ENCODE measurements around the gene RNASE7.

The RNASE7 gene

GRCh38 chr14:21059842-21060613 lies 17.9 kb downstream of the RNASE7 start:
- Histone ChIP-seq H2BK5ac (ENCODE audit: low read depth, low read length, poor library complexity, severe bottlenecking) (no peak overlapping the region), H2AK5ac (ENCODE audit: low read length, severe bottlenecking) (no peak overlapping the region), H2BK120ac (ENCODE audit: low read depth, low read length) (no peak overlapping the region), H3K4me3 (ENCODE audit: insufficient read depth in 1 of 2, low read depth in 1 of 2, low read length in 2 of 2) (no peak overlapping the region), H4K8ac (ENCODE audit: low read length) (no peak overlapping the region), H2AFZ (ENCODE audit: low read depth, low read length) (no peak overlapping the region), H3K14ac (ENCODE audit: low read length in 2 of 2) (no peak overlapping the region), H3K4me1 (ENCODE audit: control insufficient read depth, insufficient read depth, low read depth, low read length) (peaks cover 19% of the 10 kb centered on the region), H3K4me2 (ENCODE audit: low read length, poor library complexity, severe bottlenecking) (no peak overlapping the region), H3K27ac (ENCODE audit: low read length, poor library complexity, severe bottlenecking) (no peak overlapping the region), H3K36me3 (ENCODE audit: control insufficient read depth in 1 of 2, insufficient read depth in 2 of 2, low read depth in 1 of 2, low read length in 2 of 2) (no peaks in the 10 kb centered on the region), H3K4ac (ENCODE audit: low read depth in 1 of 2, low read length in 2 of 2) (no peak overlapping the region), H2BK15ac (ENCODE audit: low read depth, poor library complexity, severe bottlenecking) (no peak overlapping the region), H4K91ac (ENCODE audit: low read length) (no peak overlapping the region), H2BK12ac (ENCODE audit: low read length in 2 of 2) (no peak overlapping the region), H3K9ac (ENCODE audit: low read length) (no peak overlapping the region), H3K79me1 (replicated peaks; ENCODE audit: low read length, poor library complexity, severe bottlenecking) (no peaks in the 10 kb centered on the region), H3K27me3 (ENCODE audit: control insufficient read depth in 1 of 2, insufficient read depth in 1 of 2, low read length in 2 of 2) (no peaks in the 10 kb centered on the region), H3K23ac (ENCODE audit: low read length in 2 of 2) (no peak overlapping the region), H3K9me3 (ENCODE audit: control insufficient read depth, low read length) (no peaks in the 10 kb centered on the region), H3K18ac (ENCODE audit: low read depth in 1 of 2, low read length in 2 of 2) (no peak overlapping the region)
- DNase-seq, result no peak
- 86% methylated on average over 8 of the region's 8 CpGs for WGBS

- Histone ChIP-seq H4K8ac (ENCODE audit: low read length) (no peak overlapping the region), H3K36me3 (ENCODE audit: control insufficient read depth in 1 of 2, insufficient read depth in 2 of 2, low read depth in 1 of 2, low read length in 2 of 2) (no peaks in the 10 kb centered on the region), H3K27me3 (ENCODE audit: control insufficient read depth in 1 of 2, insufficient read depth in 1 of 2, low read length in 2 of 2) (no peaks in the 10 kb centered on the region), H3K79me1 (replicated peaks; ENCODE audit: low read length, poor library complexity, severe bottlenecking) (no peaks in the 10 kb centered on the region), H2BK15ac (ENCODE audit: low read depth, poor library complexity, severe bottlenecking) (no peak overlapping the region), H3K4me2 (ENCODE audit: low read length, poor library complexity, severe bottlenecking) (no peak overlapping the region), H3K4me3 (ENCODE audit: insufficient read depth in 1 of 2, low read depth in 1 of 2, low read length in 2 of 2) (no peak overlapping the region), H2BK12ac (ENCODE audit: low read length in 2 of 2) (no peak overlapping the region), H3K18ac (ENCODE audit: low read depth in 1 of 2, low read length in 2 of 2) (no peak overlapping the region), H2AK5ac (ENCODE audit: low read length, severe bottlenecking) (peak overlapping the region; percentile 93), H2AFZ (ENCODE audit: low read depth, low read length) (no peak overlapping the region), H3K14ac (ENCODE audit: low read length in 2 of 2) (no peak overlapping the region), H3K4me1 (ENCODE audit: control insufficient read depth, insufficient read depth, low read depth, low read length) (peaks cover 14% of the 10 kb centered on the region), H3K9ac (ENCODE audit: low read length) (no peak overlapping the region), H3K4ac (ENCODE audit: low read depth in 1 of 2, low read length in 2 of 2) (no peak overlapping the region), H3K9me3 (ENCODE audit: control insufficient read depth, low read length) (no peaks in the 10 kb centered on the region), H3K27ac (ENCODE audit: low read length, poor library complexity, severe bottlenecking) (no peak overlapping the region), H4K91ac (ENCODE audit: low read length) (no peak overlapping the region), H2BK5ac (ENCODE audit: low read depth, low read length, poor library complexity, severe bottlenecking) (no peak overlapping the region), H2BK120ac (ENCODE audit: low read depth, low read length) (no peak overlapping the region), H3K23ac (ENCODE audit: low read length in 2 of 2) (no peak overlapping the region)
- DNase-seq, result no peak
- 87% methylated on average over 13 of the region's 13 CpGs for WGBS
These were observed 18.6 kb downstream of the RNASE7 start for GRCh38 chr14:21060614-21061346.

- H2AFZ ChIP-seq (ENCODE audit: low read depth, low read length), result no peak overlapping the region
- no peaks in the 10 kb centered on the region for H3K9me3 ChIP-seq (ENCODE audit: control insufficient read depth, low read length)
- H3K27ac ChIP-seq (ENCODE audit: low read length, poor library complexity, severe bottlenecking), result no peak overlapping the region
- no peak overlapping the region for H3K4me2 ChIP-seq (ENCODE audit: low read length, poor library complexity, severe bottlenecking)
- H3K36me3 ChIP-seq (ENCODE audit: control insufficient read depth in 1 of 2, insufficient read depth in 2 of 2, low read depth in 1 of 2, low read length in 2 of 2), result no peaks in the 10 kb centered on the region
- no peak overlapping the region for H2BK15ac ChIP-seq (ENCODE audit: low read depth, poor library complexity, severe bottlenecking)
- no peaks in the 10 kb centered on the region for H3K27me3 ChIP-seq (ENCODE audit: control insufficient read depth in 1 of 2, insufficient read depth in 1 of 2, low read length in 2 of 2)
- no peak overlapping the region for H4K91ac ChIP-seq (ENCODE audit: low read length)
- no peak overlapping the region for H3K14ac ChIP-seq (ENCODE audit: low read length in 2 of 2)
- no peak overlapping the region for H3K9ac ChIP-seq (ENCODE audit: low read length)
- no peak overlapping the region for H3K4ac ChIP-seq (ENCODE audit: low read depth in 1 of 2, low read length in 2 of 2)
- no peak for DNase-seq
- H3K4me1 ChIP-seq (ENCODE audit: control insufficient read depth, insufficient read depth, low read depth, low read length), result peaks cover 13% of the 10 kb centered on the region
- H2BK5ac ChIP-seq (ENCODE audit: low read depth, low read length, poor library complexity, severe bottlenecking), result peak overlapping the region; percentile 39
- no peak overlapping the region for H2BK120ac ChIP-seq (ENCODE audit: low read depth, low read length)
- no peak overlapping the region for H4K8ac ChIP-seq (ENCODE audit: low read length)
- H3K23ac ChIP-seq (ENCODE audit: low read length in 2 of 2), result no peak overlapping the region
- no peaks in the 10 kb centered on the region for H3K79me1 ChIP-seq (replicated peaks; ENCODE audit: low read length, poor library complexity, severe bottlenecking)
- no peak overlapping the region for H3K4me3 ChIP-seq (ENCODE audit: insufficient read depth in 1 of 2, low read depth in 1 of 2, low read length in 2 of 2)
- H3K18ac ChIP-seq (ENCODE audit: low read depth in 1 of 2, low read length in 2 of 2), result no peak overlapping the region
- peak overlapping the region; percentile 93 for H2AK5ac ChIP-seq (ENCODE audit: low read length, severe bottlenecking)
- H2BK12ac ChIP-seq (ENCODE audit: low read length in 2 of 2), result no peak overlapping the region
- WGBS, result 94% methylated on average over 3 of the region's 3 CpGs
These were observed 19.1 kb downstream of the RNASE7 start for GRCh38 chr14:21061347-21061668.

- Histone ChIP-seq H3K9ac (ENCODE audit: low read length) (peak overlapping the region; percentile 61), H3K14ac (ENCODE audit: low read length in 2 of 2) (no peak overlapping the region), H4K8ac (ENCODE audit: low read length) (no peak overlapping the region), H3K9me3 (ENCODE audit: control insufficient read depth, low read length) (no peaks in the 10 kb centered on the region), H3K27me3 (ENCODE audit: control insufficient read depth in 1 of 2, insufficient read depth in 1 of 2, low read length in 2 of 2) (no peaks in the 10 kb centered on the region), H2AFZ (ENCODE audit: low read depth, low read length) (no peak overlapping the region), H3K27ac (ENCODE audit: low read length, poor library complexity, severe bottlenecking) (peak overlapping the region; percentile 90), H3K4me2 (ENCODE audit: low read length, poor library complexity, severe bottlenecking) (no peak overlapping the region), H2BK15ac (ENCODE audit: low read depth, poor library complexity, severe bottlenecking) (no peak overlapping the region), H3K4ac (ENCODE audit: low read depth in 1 of 2, low read length in 2 of 2) (no peak overlapping the region), H3K4me3 (ENCODE audit: insufficient read depth in 1 of 2, low read depth in 1 of 2, low read length in 2 of 2) (no peak overlapping the region), H3K23ac (ENCODE audit: low read length in 2 of 2) (no peak overlapping the region), H3K36me3 (ENCODE audit: control insufficient read depth in 1 of 2, insufficient read depth in 2 of 2, low read depth in 1 of 2, low read length in 2 of 2) (no peaks in the 10 kb centered on the region), H3K4me1 (ENCODE audit: control insufficient read depth, insufficient read depth, low read depth, low read length) (peaks cover 7% of the 10 kb centered on the region), H3K18ac (ENCODE audit: low read depth in 1 of 2, low read length in 2 of 2) (no peak overlapping the region), H2BK120ac (ENCODE audit: low read depth, low read length) (no peak overlapping the region), H2AK5ac (ENCODE audit: low read length, severe bottlenecking) (no peak overlapping the region), H2BK5ac (ENCODE audit: low read depth, low read length, poor library complexity, severe bottlenecking) (no peak overlapping the region), H2BK12ac (ENCODE audit: low read length in 2 of 2) (no peak overlapping the region), H4K91ac (ENCODE audit: low read length) (no peak overlapping the region), H3K79me1 (replicated peaks; ENCODE audit: low read length, poor library complexity, severe bottlenecking) (no peaks in the 10 kb centered on the region)
- peak; percentile 53 for DNase-seq
- WGBS, result 26% methylated on average over 3 of the region's 3 CpGs
These were observed 21.3 kb downstream of the RNASE7 start for GRCh38 chr14:21063479-21063878.
